HepG2 (cell line): ENCODE measurements around the gene AP2S1. TPM values are rescaled to one million over a fixed set of nuclear protein-coding genes. Genes with fewer than 3 reads are reported as not detected.

Source experiments
- MEF2D ChIP-seq: sonication (generic); formaldehyde crosslinking; IDR thresholded peaks from 2 replicates; pipeline ENCODE4 v1.5.1; 2020; ENCODE audit warnings: mild to moderate bottlenecking, missing genetic modification reagents
- NFE2L2 ChIP-seq: fragments of 150-350 bp; IDR thresholded peaks from 2 replicates; pipeline ENCODE4 v1.6.1; 2014; ENCODE audit warnings: low read length
- U2AF2 ChIP-seq: fragments of 200-400 bp; formaldehyde crosslinking; IDR thresholded peaks from 2 replicates; pipeline ENCODE4 v1.6.1; 2017; ENCODE audit warnings: low read depth, mild to moderate bottlenecking, low read length
- ZFP1 ChIP-seq: IDR thresholded peaks from 2 replicates; pipeline ENCODE4 v1.6.1; 2016
- ZNF30 ChIP-seq: sonication (generic); formaldehyde crosslinking; IDR thresholded peaks from 2 replicates; pipeline ENCODE4 v1.5.0; 2020; ENCODE audit warnings: mild to moderate bottlenecking, missing genetic modification reagents
- ZNF619 ChIP-seq: sonication (generic); formaldehyde crosslinking; IDR thresholded peaks from 2 replicates; pipeline ENCODE4 v1.4.0; 2020; ENCODE audit warnings: mild to moderate bottlenecking, missing genetic modification reagents
- polyA plus RNA-seq, 8 experiments: library from polyadenylated mRNA; depleted of rRNA in 3 of 8; stranded (reverse) in 7 of 8; unstranded in 1 of 8; fragments of >200 nt; fragmentation: Illumina TruSeq in 4 of 8; extraction: Trizol in 4 of 8; gene quantifications; 2 replicates each; pipeline versions ENCODE4 v1.2.1 to v1.2.3, GENCODE V29; 2011 to 2016; ENCODE audit warnings: low read depth in 4 of 8, missing spikeins in 1 of 8, mixed read lengths in 1 of 8; ENCODE audit not compliant: insufficient read depth in 1 of 8
- total RNA-seq, 5 experiments: library from RNA; depleted of rRNA; stranded (reverse); fragments of >200 nt; fragmentation: Illumina TruSeq; extraction: Trizol; gene quantifications; 2 replicates each; pipeline ENCODE4 v1.2.3, GENCODE V29; 2016; ENCODE audit warnings: low read depth in 1 of 5
- TF ChIP-seq, protein P1 (sequence below): IDR thresholded peaks from 2 replicates; pipeline ENCODE4 v1.6.1; 2012; ENCODE audit warnings: low read length, improper control_type of control experiment
- TF ChIP-seq, protein P2 (sequence below): sonication (generic); formaldehyde crosslinking; IDR thresholded peaks from 2 replicates; pipeline ENCODE4 v1.4.0; 2020; ENCODE audit warnings: missing genetic modification reagents, borderline replicate concordance
- TF ChIP-seq, protein P3 (sequence below): sonication (generic); formaldehyde crosslinking; IDR thresholded peaks from 2 replicates; pipeline ENCODE4 v1.8.0; 2022; ENCODE audit warnings: missing genetic modification reagents, mild to moderate bottlenecking, moderate library complexity, borderline replicate concordance
- TF ChIP-seq, protein P4 (sequence below): sonication (generic); formaldehyde crosslinking; IDR thresholded peaks from 2 replicates; pipeline ENCODE4 v1.4.0; 2020; ENCODE audit warnings: missing genetic modification reagents
- TF ChIP-seq, protein P5 (sequence below): sonication (generic); formaldehyde crosslinking; IDR thresholded peaks from 2 replicates; pipeline ENCODE4 v1.5.0; 2020; ENCODE audit warnings: mild to moderate bottlenecking, missing genetic modification reagents
- TF ChIP-seq, protein P6 (sequence below), 2 experiments: IDR thresholded peaks; 2 replicates each; pipeline ENCODE4 v1.6.1; 2011 to 2012; ENCODE audit warnings: low read length in 2 of 2, borderline replicate concordance in 1 of 2, low read depth in 1 of 2, mild to moderate bottlenecking in 1 of 2, moderate library complexity in 1 of 2

The AP2S1 gene
- total and polyA plus RNA-seq, 2 of the 13 experiments (the other 11 are each of a cell fraction or from before 2014, with no cell fraction given): 45.2 to 86.1 TPM

DNA sequence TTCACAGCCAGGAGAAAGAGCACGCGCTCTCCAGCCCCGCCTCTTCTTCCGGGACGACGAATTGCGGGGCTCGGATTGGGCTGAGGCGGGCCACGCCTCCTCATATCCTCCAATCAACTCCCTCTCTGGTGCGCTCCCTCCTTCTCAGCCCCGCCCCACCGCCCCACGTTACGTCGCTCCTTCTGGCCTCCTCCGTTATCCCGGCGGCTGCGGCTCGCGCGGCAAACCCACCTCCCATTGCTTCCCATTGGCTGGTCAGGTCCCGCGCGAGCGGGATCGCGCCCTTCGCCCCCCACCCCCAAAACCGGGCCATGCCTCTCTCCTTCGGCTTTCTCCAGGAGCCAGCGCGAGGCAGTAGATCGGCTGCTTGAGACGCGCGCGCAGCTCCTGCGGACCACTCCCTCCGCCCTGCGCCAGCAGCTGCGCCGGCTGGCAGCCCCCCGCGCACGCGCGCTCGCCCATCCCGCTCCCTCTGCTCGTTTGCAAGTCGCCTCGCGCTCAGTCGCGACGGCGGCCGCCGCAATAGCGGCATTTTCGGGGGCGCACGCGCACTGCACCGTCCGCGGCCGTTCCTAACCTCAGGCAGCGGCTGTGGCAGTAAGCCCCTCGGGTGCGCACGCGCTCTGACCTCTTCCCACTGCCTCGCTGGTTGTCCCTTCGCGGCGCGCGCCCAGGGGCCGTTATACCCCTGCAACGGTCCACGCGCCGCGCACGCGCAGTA is 9.6 kb upstream of the AP2S1 start (continued):
- TF ChIP-seq, protein P1, sequence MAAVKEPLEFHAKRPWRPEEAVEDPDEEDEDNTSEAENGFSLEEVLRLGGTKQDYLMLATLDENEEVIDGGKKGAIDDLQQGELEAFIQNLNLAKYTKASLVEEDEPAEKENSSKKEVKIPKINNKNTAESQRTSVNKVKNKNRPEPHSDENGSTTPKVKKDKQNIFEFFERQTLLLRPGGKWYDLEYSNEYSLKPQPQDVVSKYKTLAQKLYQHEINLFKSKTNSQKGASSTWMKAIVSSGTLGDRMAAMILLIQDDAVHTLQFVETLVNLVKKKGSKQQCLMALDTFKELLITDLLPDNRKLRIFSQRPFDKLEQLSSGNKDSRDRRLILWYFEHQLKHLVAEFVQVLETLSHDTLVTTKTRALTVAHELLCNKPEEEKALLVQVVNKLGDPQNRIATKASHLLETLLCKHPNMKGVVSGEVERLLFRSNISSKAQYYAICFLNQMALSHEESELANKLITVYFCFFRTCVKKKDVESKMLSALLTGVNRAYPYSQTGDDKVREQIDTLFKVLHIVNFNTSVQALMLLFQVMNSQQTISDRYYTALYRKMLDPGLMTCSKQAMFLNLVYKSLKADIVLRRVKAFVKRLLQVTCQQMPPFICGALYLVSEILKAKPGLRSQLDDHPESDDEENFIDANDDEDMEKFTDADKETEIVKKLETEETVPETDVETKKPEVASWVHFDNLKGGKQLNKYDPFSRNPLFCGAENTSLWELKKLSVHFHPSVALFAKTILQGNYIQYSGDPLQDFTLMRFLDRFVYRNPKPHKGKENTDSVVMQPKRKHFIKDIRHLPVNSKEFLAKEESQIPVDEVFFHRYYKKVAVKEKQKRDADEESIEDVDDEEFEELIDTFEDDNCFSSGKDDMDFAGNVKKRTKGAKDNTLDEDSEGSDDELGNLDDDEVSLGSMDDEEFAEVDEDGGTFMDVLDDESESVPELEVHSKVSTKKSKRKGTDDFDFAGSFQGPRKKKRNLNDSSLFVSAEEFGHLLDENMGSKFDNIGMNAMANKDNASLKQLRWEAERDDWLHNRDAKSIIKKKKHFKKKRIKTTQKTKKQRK: no peak
- TF ChIP-seq, protein P2, sequence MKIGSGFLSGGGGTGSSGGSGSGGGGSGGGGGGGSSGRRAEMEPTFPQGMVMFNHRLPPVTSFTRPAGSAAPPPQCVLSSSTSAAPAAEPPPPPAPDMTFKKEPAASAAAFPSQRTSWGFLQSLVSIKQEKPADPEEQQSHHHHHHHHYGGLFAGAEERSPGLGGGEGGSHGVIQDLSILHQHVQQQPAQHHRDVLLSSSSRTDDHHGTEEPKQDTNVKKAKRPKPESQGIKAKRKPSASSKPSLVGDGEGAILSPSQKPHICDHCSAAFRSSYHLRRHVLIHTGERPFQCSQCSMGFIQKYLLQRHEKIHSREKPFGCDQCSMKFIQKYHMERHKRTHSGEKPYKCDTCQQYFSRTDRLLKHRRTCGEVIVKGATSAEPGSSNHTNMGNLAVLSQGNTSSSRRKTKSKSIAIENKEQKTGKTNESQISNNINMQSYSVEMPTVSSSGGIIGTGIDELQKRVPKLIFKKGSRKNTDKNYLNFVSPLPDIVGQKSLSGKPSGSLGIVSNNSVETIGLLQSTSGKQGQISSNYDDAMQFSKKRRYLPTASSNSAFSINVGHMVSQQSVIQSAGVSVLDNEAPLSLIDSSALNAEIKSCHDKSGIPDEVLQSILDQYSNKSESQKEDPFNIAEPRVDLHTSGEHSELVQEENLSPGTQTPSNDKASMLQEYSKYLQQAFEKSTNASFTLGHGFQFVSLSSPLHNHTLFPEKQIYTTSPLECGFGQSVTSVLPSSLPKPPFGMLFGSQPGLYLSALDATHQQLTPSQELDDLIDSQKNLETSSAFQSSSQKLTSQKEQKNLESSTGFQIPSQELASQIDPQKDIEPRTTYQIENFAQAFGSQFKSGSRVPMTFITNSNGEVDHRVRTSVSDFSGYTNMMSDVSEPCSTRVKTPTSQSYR (CRISPR knock-in tag): peak; percentile 65
- TF ChIP-seq NFE2L2 (no peak), ZNF30 (CRISPR knock-in tag) (no peak), U2AF2 (no peak), MEF2D (CRISPR knock-in tag) (peak; percentile 7; the same call in 1 of the 2 replicates), ZNF619 (CRISPR knock-in tag) (0 out of 2 replicates have a peak, but pooled peaks have one; percentile 63), ZFP1 (CRISPR knock-in tag) (no peak)
- TF ChIP-seq, protein P3, sequence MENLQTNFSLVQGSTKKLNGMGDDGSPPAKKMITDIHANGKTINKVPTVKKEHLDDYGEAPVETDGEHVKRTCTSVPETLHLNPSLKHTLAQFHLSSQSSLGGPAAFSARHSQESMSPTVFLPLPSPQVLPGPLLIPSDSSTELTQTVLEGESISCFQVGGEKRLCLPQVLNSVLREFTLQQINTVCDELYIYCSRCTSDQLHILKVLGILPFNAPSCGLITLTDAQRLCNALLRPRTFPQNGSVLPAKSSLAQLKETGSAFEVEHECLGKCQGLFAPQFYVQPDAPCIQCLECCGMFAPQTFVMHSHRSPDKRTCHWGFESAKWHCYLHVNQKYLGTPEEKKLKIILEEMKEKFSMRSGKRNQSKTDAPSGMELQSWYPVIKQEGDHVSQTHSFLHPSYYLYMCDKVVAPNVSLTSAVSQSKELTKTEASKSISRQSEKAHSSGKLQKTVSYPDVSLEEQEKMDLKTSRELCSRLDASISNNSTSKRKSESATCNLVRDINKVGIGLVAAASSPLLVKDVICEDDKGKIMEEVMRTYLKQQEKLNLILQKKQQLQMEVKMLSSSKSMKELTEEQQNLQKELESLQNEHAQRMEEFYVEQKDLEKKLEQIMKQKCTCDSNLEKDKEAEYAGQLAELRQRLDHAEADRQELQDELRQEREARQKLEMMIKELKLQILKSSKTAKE (CRISPR knock-in tag): peak; percentile 53
- TF ChIP-seq, protein P4, sequence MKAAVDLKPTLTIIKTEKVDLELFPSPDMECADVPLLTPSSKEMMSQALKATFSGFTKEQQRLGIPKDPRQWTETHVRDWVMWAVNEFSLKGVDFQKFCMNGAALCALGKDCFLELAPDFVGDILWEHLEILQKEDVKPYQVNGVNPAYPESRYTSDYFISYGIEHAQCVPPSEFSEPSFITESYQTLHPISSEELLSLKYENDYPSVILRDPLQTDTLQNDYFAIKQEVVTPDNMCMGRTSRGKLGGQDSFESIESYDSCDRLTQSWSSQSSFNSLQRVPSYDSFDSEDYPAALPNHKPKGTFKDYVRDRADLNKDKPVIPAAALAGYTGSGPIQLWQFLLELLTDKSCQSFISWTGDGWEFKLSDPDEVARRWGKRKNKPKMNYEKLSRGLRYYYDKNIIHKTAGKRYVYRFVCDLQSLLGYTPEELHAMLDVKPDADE (CRISPR knock-in tag): no peak; the same call in 1 of the 2 replicates
- TF ChIP-seq, protein P5, sequence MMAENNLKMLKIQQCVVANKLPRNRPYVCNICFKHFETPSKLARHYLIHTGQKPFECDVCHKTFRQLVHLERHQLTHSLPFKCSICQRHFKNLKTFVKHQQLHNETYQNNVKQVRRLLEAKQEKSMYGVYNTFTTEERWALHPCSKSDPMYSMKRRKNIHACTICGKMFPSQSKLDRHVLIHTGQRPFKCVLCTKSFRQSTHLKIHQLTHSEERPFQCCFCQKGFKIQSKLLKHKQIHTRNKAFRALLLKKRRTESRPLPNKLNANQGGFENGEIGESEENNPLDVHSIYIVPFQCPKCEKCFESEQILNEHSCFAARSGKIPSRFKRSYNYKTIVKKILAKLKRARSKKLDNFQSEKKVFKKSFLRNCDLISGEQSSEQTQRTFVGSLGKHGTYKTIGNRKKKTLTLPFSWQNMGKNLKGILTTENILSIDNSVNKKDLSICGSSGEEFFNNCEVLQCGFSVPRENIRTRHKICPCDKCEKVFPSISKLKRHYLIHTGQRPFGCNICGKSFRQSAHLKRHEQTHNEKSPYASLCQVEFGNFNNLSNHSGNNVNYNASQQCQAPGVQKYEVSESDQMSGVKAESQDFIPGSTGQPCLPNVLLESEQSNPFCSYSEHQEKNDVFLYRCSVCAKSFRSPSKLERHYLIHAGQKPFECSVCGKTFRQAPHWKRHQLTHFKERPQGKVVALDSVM (CRISPR knock-in tag): 0 out of 2 replicates have a peak, but pooled peaks have one; percentile 1
- TF ChIP-seq, protein P6, sequence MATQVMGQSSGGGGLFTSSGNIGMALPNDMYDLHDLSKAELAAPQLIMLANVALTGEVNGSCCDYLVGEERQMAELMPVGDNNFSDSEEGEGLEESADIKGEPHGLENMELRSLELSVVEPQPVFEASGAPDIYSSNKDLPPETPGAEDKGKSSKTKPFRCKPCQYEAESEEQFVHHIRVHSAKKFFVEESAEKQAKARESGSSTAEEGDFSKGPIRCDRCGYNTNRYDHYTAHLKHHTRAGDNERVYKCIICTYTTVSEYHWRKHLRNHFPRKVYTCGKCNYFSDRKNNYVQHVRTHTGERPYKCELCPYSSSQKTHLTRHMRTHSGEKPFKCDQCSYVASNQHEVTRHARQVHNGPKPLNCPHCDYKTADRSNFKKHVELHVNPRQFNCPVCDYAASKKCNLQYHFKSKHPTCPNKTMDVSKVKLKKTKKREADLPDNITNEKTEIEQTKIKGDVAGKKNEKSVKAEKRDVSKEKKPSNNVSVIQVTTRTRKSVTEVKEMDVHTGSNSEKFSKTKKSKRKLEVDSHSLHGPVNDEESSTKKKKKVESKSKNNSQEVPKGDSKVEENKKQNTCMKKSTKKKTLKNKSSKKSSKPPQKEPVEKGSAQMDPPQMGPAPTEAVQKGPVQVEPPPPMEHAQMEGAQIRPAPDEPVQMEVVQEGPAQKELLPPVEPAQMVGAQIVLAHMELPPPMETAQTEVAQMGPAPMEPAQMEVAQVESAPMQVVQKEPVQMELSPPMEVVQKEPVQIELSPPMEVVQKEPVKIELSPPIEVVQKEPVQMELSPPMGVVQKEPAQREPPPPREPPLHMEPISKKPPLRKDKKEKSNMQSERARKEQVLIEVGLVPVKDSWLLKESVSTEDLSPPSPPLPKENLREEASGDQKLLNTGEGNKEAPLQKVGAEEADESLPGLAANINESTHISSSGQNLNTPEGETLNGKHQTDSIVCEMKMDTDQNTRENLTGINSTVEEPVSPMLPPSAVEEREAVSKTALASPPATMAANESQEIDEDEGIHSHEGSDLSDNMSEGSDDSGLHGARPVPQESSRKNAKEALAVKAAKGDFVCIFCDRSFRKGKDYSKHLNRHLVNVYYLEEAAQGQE (IDR thresholded peaks at IDR 0.05; ENCODE audit: borderline replicate concordance in 1 of 2, low read depth in 1 of 2, low read length in 2 of 2): no peak
